Effector memory CD8-positive, alpha-beta T cell (primary cell): ENCODE measurements around the gene INAFM2.

Source experiments
- ATAC-seq: fragments of 150-1000 bp; cut with Tn5 transposase; replicated peaks from 2 replicates; pipeline ENCODE4 v1.10.0; 2021; ENCODE audit warnings: mild to moderate bottlenecking, moderate library complexity
- DNase-seq, 3 experiments: peaks; one replicate each; pipeline ENCODE4 v3.0.0; 2021
- H3K27ac Mint-ChIP-seq, 2 donors: one replicate each; pipeline ENCODE4 v1.8.0; 2022; ENCODE audit warnings: mild to moderate bottlenecking in 2 of 2, mixed read lengths in 2 of 2, moderate library complexity in 2 of 2
- H3K27me3 Mint-ChIP-seq, 2 donors: one replicate each; pipeline ENCODE4 v1.8.0; 2022; ENCODE audit warnings: mixed read lengths in 2 of 2
- H3K36me3 Mint-ChIP-seq: one replicate; pipeline ENCODE4 v1.8.0; 2022; ENCODE audit warnings: mild to moderate bottlenecking, moderate library complexity, mixed read lengths; ENCODE audit not compliant: insufficient read depth
- H3K4me1 Mint-ChIP-seq, 2 donors: one replicate each; pipeline ENCODE4 v1.8.0; 2022; ENCODE audit warnings: low read depth in 2 of 2, mixed read lengths in 2 of 2
- H3K4me3 Mint-ChIP-seq, 2 donors: one replicate each; pipeline ENCODE4 v1.8.0; 2022; ENCODE audit warnings: mild to moderate bottlenecking in 2 of 2, mixed read lengths in 2 of 2, moderate library complexity in 2 of 2
- H3K9me3 Mint-ChIP-seq, 2 donors: one replicate each; pipeline ENCODE4 v1.8.0; 2022; ENCODE audit warnings: mixed read lengths in 2 of 2

Gene INAFM2

GRCh38 chr15:40364251-40364650, 40.8 kb downstream of the INAFM2 start:
- Mint-ChIP-seq H3K36me3 (no peaks in the 10 kb centered on the region), H3K9me3 (no peaks in the 10 kb centered on the region), H3K27me3 (no peaks in the 10 kb centered on the region), H3K4me1 (peaks cover 31 to 34% of the 10 kb centered on the region in 2 donors), H3K27ac (no peak overlapping the region), H3K4me3 (no peak overlapping the region)
- no peak for DNase-seq
- ATAC-seq = no peak

- DNase-seq (no peak), ATAC-seq (no peak)
- no peaks in the 10 kb centered on the region for H3K9me3 Mint-ChIP-seq
- no peak overlapping the region for H3K27ac Mint-ChIP-seq
- H3K36me3 Mint-ChIP-seq = no peaks in the 10 kb centered on the region
- H3K4me3 Mint-ChIP-seq = no peak overlapping the region
- no peaks in the 10 kb centered on the region for H3K27me3 Mint-ChIP-seq
- peaks cover 31 to 34% of the 10 kb centered on the region in 2 donors for H3K4me1 Mint-ChIP-seq
Measured at GRCh38 chr15:40365016-40365415, 41.5 kb downstream of the INAFM2 start.

- Mint-ChIP-seq H3K36me3 (no peaks in the 10 kb centered on the region), H3K4me3 (peak overlapping the region in 1 of 2 donors; percentile 33), H3K27ac (peak overlapping the region in 1 of 2 donors; percentile 75), H3K4me1 (peaks cover 31 to 34% of the 10 kb centered on the region in 2 donors), H3K9me3 (no peaks in the 10 kb centered on the region), H3K27me3 (no peaks in the 10 kb centered on the region)
- ATAC-seq (no peak), DNase-seq (no peak)
Measured at GRCh38 chr15:40365624-40366456, 42.3 kb downstream of the INAFM2 start.

GRCh38 chr15:40366457-40367370, 43.2 kb downstream of the INAFM2 start:
- Mint-ChIP-seq H3K36me3 (no peaks in the 10 kb centered on the region), H3K4me1 (peaks cover 31 to 34% of the 10 kb centered on the region in 2 donors), H3K4me3 (peak overlapping the region; percentile 85 to 92), H3K27ac (peak overlapping the region in 1 of 2 donors; percentile 84), H3K27me3 (no peaks in the 10 kb centered on the region), H3K9me3 (no peaks in the 10 kb centered on the region)
- no peak for DNase-seq
- ATAC-seq = no peak

GRCh38 chr15:40367371-40367685, 43.8 kb downstream of the INAFM2 start:
- peak overlapping the region; percentile 85 to 92 for H3K4me3 Mint-ChIP-seq
- DNase-seq (no peak), ATAC-seq (no peak)
- H3K4me1 Mint-ChIP-seq = peaks cover 30 to 31% of the 10 kb centered on the region in 2 donors
- no peaks in the 10 kb centered on the region for H3K27me3 Mint-ChIP-seq
- peak overlapping the region; percentile 84 to 87 for H3K27ac Mint-ChIP-seq
- H3K36me3 Mint-ChIP-seq = no peaks in the 10 kb centered on the region
- H3K9me3 Mint-ChIP-seq = no peaks in the 10 kb centered on the region

GRCh38 chr15:40367686-40368611, 44.5 kb downstream of the INAFM2 start:
- ATAC-seq (peak; percentile 95), DNase-seq (peak; percentile 86 to 90 (median 86))
- H3K27ac Mint-ChIP-seq = peak overlapping the region; percentile 84 to 87
- no peaks in the 10 kb centered on the region for H3K9me3 Mint-ChIP-seq
- H3K36me3 Mint-ChIP-seq = no peaks in the 10 kb centered on the region
- peak overlapping the region; percentile 85 to 92 for H3K4me3 Mint-ChIP-seq
- H3K4me1 Mint-ChIP-seq = peaks cover 25 to 29% of the 10 kb centered on the region in 2 donors
- H3K27me3 Mint-ChIP-seq = no peaks in the 10 kb centered on the region

GRCh38 chr15:40368719-40369473, 45.4 kb downstream of the INAFM2 start:
- no peaks in the 10 kb centered on the region for H3K27me3 Mint-ChIP-seq
- H3K27ac Mint-ChIP-seq = peak overlapping the region in 1 of 2 donors; percentile 59
- peaks cover 25 to 27% of the 10 kb centered on the region in 2 donors for H3K4me1 Mint-ChIP-seq
- no peaks in the 10 kb centered on the region for H3K9me3 Mint-ChIP-seq
- DNase-seq = no peak
- no peak for ATAC-seq
- peak overlapping the region; percentile 17 to 61 for H3K4me3 Mint-ChIP-seq
- no peaks in the 10 kb centered on the region for H3K36me3 Mint-ChIP-seq

GRCh38 chr15:40369474-40369869, 46.0 kb downstream of the INAFM2 start:
- DNase-seq (no peak), ATAC-seq (no peak)
- peak overlapping the region in 1 of 2 donors; percentile 59 for H3K27ac Mint-ChIP-seq
- peaks cover 25 to 27% of the 10 kb centered on the region in 2 donors for H3K4me1 Mint-ChIP-seq
- no peaks in the 10 kb centered on the region for H3K27me3 Mint-ChIP-seq
- H3K4me3 Mint-ChIP-seq = peak overlapping the region in 1 of 2 donors; percentile 17
- no peaks in the 10 kb centered on the region for H3K9me3 Mint-ChIP-seq
- no peaks in the 10 kb centered on the region for H3K36me3 Mint-ChIP-seq

- H3K4me1 Mint-ChIP-seq = peaks cover 25 to 27% of the 10 kb centered on the region in 2 donors
- H3K27ac Mint-ChIP-seq = no peak overlapping the region
- no peaks in the 10 kb centered on the region for H3K36me3 Mint-ChIP-seq
- H3K9me3 Mint-ChIP-seq = no peaks in the 10 kb centered on the region
- ATAC-seq (no peak), DNase-seq (no peak)
- H3K4me3 Mint-ChIP-seq = no peak overlapping the region
- H3K27me3 Mint-ChIP-seq = no peaks in the 10 kb centered on the region
Measured at GRCh38 chr15:40369971-40370370, 46.5 kb downstream of the INAFM2 start.

- Mint-ChIP-seq H3K36me3 (no peaks in the 10 kb centered on the region), H3K27me3 (no peaks in the 10 kb centered on the region), H3K27ac (no peak overlapping the region), H3K4me3 (no peak overlapping the region), H3K9me3 (no peaks in the 10 kb centered on the region), H3K4me1 (peaks cover 3 to 4% of the 10 kb centered on the region in 2 donors)
- DNase-seq (no peak), ATAC-seq (no peak)
Measured at GRCh38 chr15:40372981-40373380, 49.5 kb downstream of the INAFM2 start.
